ENCODE data around the gene PPFIA1. TPM values are rescaled to one million over a fixed set of nuclear protein-coding genes. Genes with fewer than 3 reads are reported as not detected.

Gene PPFIA1
- total and polyA plus RNA-seq, 2 of the 13 experiments (the other 11 are each of a cell fraction or from before 2014, with no cell fraction given): 29.9 to 45.2 TPM

- peak; percentile 66 for TF ChIP-seq ARID5B (CRISPR knock-in tag; IDR thresholded peaks at IDR 0.05)
- TF ChIP-seq DDIT3 (CRISPR knock-in tag; IDR thresholded peaks at IDR 0.05): no peak
- no peak for TF ChIP-seq ZNF570 (CRISPR knock-in tag; IDR thresholded peaks at IDR 0.05; ENCODE audit: borderline replicate concordance)
- TF ChIP-seq ZSCAN29 (CRISPR knock-in tag; conservative IDR thresholded peaks at IDR 0.05): no peak
- no peak for TF ChIP-seq BATF2 (CRISPR knock-in tag; IDR thresholded peaks at IDR 0.05)
- no peak for TF ChIP-seq ZNF878 (CRISPR knock-in tag; IDR thresholded peaks at IDR 0.05)
- TF ChIP-seq EED (CRISPR knock-in tag; IDR thresholded peaks at IDR 0.05): no peak
- no peak for TF ChIP-seq ZNF776 (CRISPR knock-in tag; IDR thresholded peaks at IDR 0.05)
- TF ChIP-seq NPAS2 (CRISPR knock-in tag; IDR thresholded peaks at IDR 0.05; ENCODE audit: borderline replicate concordance): no peak
- no peak for TF ChIP-seq SALL2 (CRISPR knock-in tag; IDR thresholded peaks at IDR 0.05)
- no peak for TF ChIP-seq ARNT2 (CRISPR knock-in tag; IDR thresholded peaks at IDR 0.05; ENCODE audit: low read depth)
- no peak for TF ChIP-seq ZNF607 (CRISPR knock-in tag; IDR thresholded peaks at IDR 0.05; ENCODE audit: borderline replicate concordance)
- no peak for TF ChIP-seq ZNF543 (CRISPR knock-in tag; IDR thresholded peaks at IDR 0.05)
- no peak for TF ChIP-seq NFKBIZ (CRISPR knock-in tag; IDR thresholded peaks at IDR 0.05)
- peak; percentile 37; the same call in 1 of the 2 replicates for TF ChIP-seq ZNF800 (CRISPR knock-in tag; IDR thresholded peaks at IDR 0.05)
- no peak for TF ChIP-seq PAWR (CRISPR knock-in tag; IDR thresholded peaks at IDR 0.05; ENCODE audit: borderline replicate concordance)
- TF ChIP-seq JDP2 (CRISPR knock-in tag; IDR thresholded peaks at IDR 0.05; ENCODE audit: borderline replicate concordance): no peak
- no peak for TF ChIP-seq SETDB1 (CRISPR knock-in tag; IDR thresholded peaks at IDR 0.05; ENCODE audit: borderline replicate concordance)
- no peak for TF ChIP-seq TRAFD1 (CRISPR knock-in tag; IDR thresholded peaks at IDR 0.05; ENCODE audit: borderline replicate concordance)
- no peak for TF ChIP-seq PREB (CRISPR knock-in tag; IDR thresholded peaks at IDR 0.05)
- peak; percentile 34; the same call in 1 of the 2 replicates for TF ChIP-seq HMG20A (CRISPR knock-in tag; IDR thresholded peaks at IDR 0.05; ENCODE audit: borderline replicate concordance)
Observed at GRCh38 chr11:70399681-70400112, 129.2 kb downstream of the PPFIA1 start (continued).

Data from HepG2 (cell line).